GM12878 (cell line): ENCODE results near the gene RHOB.

Experiments used
- CBFB ChIP-seq: IDR thresholded peaks from 2 replicates; pipeline ENCODE4 v1.6.1; 2016; ENCODE audit warnings: antibody characterized with exemption, low read depth
- CBX3 ChIP-seq: fragments of 200-600 bp; sonication (generic); IDR thresholded peaks from 2 replicates; pipeline ENCODE4 v1.6.1; 2016; ENCODE audit warnings: low read depth, borderline replicate concordance
- CTCF ChIP-seq, 3 experiments: IDR thresholded peaks in 2 of 3; conservative IDR thresholded peaks in 1 of 3; 2 replicates each; pipeline ENCODE4 v1.5.1; 2011; ENCODE audit warnings: low read depth in 3 of 3, low read length in 3 of 3, mild to moderate bottlenecking in 3 of 3, control low read depth in 2 of 3, moderate library complexity in 2 of 3, inconsistent platforms in 1 of 3, mixed read lengths in 1 of 3; ENCODE audit not compliant: control insufficient read depth in 2 of 3, insufficient read depth in 1 of 3; ENCODE audit errors: extremely low read depth in 1 of 3
- E4F1 ChIP-seq: fragments of 450-650 bp; IDR thresholded peaks from 2 replicates; pipeline ENCODE4 v1.6.1; 2018; ENCODE audit warnings: borderline replicate concordance, mild to moderate bottlenecking; ENCODE audit not compliant: partially characterized antibody
- JUND ChIP-seq: IDR thresholded peaks from 2 replicates; pipeline ENCODE4 v1.6.1; 2012; ENCODE audit warnings: low read depth, mild to moderate bottlenecking, low read length, improper control_type of control experiment, moderate library complexity
- MAX ChIP-seq: IDR thresholded peaks from 2 replicates; pipeline ENCODE4 v1.6.1; 2012; ENCODE audit warnings: low read depth, low read length, improper control_type of control experiment
- POLR2A ChIP-seq: IDR thresholded peaks from 2 replicates; pipeline ENCODE4 v1.6.1; 2011; ENCODE audit warnings: low read depth, mild to moderate bottlenecking, low read length
- POLR2AphosphoS5 ChIP-seq: IDR thresholded peaks from 2 replicates; pipeline ENCODE4 v1.6.1; 2011; ENCODE audit warnings: mild to moderate bottlenecking, low read length, inconsistent platforms
- RAD51 ChIP-seq: fragments of 450-650 bp; IDR thresholded peaks from 2 replicates; pipeline ENCODE4 v1.6.1; 2016; ENCODE audit warnings: moderate library complexity, mild to moderate bottlenecking, inconsistent platforms
- SUZ12 ChIP-seq: fragments of 200-600 bp; sonication (generic); IDR thresholded peaks from one replicate; pipeline ENCODE4 v1.6.1; 2018; ENCODE audit warnings: antibody characterized with exemption, mild to moderate bottlenecking; ENCODE audit not compliant: unreplicated experiment
- TCF3 ChIP-seq: IDR thresholded peaks from 2 replicates; pipeline ENCODE4 v1.6.1; 2012; ENCODE audit warnings: low read depth, mild to moderate bottlenecking, low read length, borderline replicate concordance; ENCODE audit not compliant: insufficient read depth
- YY1 ChIP-seq: IDR thresholded peaks from 2 replicates; pipeline ENCODE4 v1.6.1; 2011; ENCODE audit warnings: low read depth, mild to moderate bottlenecking, low read length

- TF ChIP-seq SUZ12, result no peak
- no peak for TF ChIP-seq RAD51
- TF ChIP-seq POLR2A, result no peak
- no peak for TF ChIP-seq E4F1
- TF ChIP-seq CBX3, result no peak
- TF ChIP-seq TCF3, result no peak
- TF ChIP-seq MAX, result no peak
- TF ChIP-seq CTCF (IDR thresholded peaks at IDR 0.05 in 2 of 3, conservative IDR thresholded peaks at IDR 0.05 in 1 of 3; ENCODE audit: control insufficient read depth in 2 of 3, extremely low read depth in 1 of 3, insufficient read depth in 1 of 3, low read depth in 3 of 3, low read length in 3 of 3), result no peak
- TF ChIP-seq CBFB, result no peak
- no peak for TF ChIP-seq JUND
- TF ChIP-seq POLR2AphosphoS5, result no peak
- TF ChIP-seq YY1, result no peak
Observed at GRCh38 chr2:20478961-20479360, 32.1 kb downstream of the RHOB start.
